Measurements from ENCODE around the gene MCRS1. TPM values are rescaled to one million over a fixed set of nuclear protein-coding genes. Genes with fewer than 3 reads are reported as not detected.
A peak's percentile ranks its signal among the peaks of the same experiment; 100 is the strongest.
"Not testable (repeated sequence)": the region's sequence is repeated elsewhere in the genome, so short reads cannot be mapped to it uniquely, and the experiment has no call there.

MCRS1 gene
- total RNA-seq, 1 experiment from 2014 or later: 71.7 TPM

GRCh38 chr12:49541140-49541861 lies 26.6 kb downstream of the MCRS1 start:
- no peak for DNase-seq (ENCODE audit: low spot score)

GRCh38 chr12:49540229-49541139 lies 27.5 kb downstream of the MCRS1 start:
- no peak for DNase-seq (ENCODE audit: low spot score)

- DNase-seq (ENCODE audit: low spot score): no peak
Measured at GRCh38 chr12:49539406-49540228, 28.3 kb downstream of the MCRS1 start.

- peak; percentile 72 for DNase-seq (ENCODE audit: low spot score)
Measured at GRCh38 chr12:49538510-49539403, 29.2 kb downstream of the MCRS1 start, which contains the start of gene KCNH3. TSS of gene KCNH3 (plus strand) at chr12:49539030. CDS start at chr12:49539417, 387 bp downstream.

GRCh38 chr12:49537752-49538509 lies 30.0 kb downstream of the MCRS1 start:
- DNase-seq (ENCODE audit: low spot score): no peak

GRCh38 chr12:49537231-49537751 lies 30.7 kb downstream of the MCRS1 start:
- DNase-seq (ENCODE audit: low spot score): no peak

GRCh38 chr12:49536526-49537071 lies 31.3 kb downstream of the MCRS1 start:
- no peak for DNase-seq (ENCODE audit: low spot score)

- no peak for DNase-seq (ENCODE audit: low spot score)
Measured at GRCh38 chr12:49535921-49536525, 31.9 kb downstream of the MCRS1 start.

GRCh38 chr12:49534731-49535278 lies 33.1 kb downstream of the MCRS1 start:
- no peak for DNase-seq (ENCODE audit: low spot score)

GRCh38 chr12:49534122-49534521 lies 33.8 kb downstream of the MCRS1 start:
- not testable (repeated sequence) for DNase-seq (ENCODE audit: low spot score)

GRCh38 chr12:49533331-49533730 lies 34.6 kb downstream of the MCRS1 start:
- DNase-seq (ENCODE audit: low spot score): no peak

- DNase-seq (ENCODE audit: low spot score): no peak
Measured at GRCh38 chr12:49531745-49532144, 36.2 kb downstream of the MCRS1 start.

GRCh38 chr12:49529414-49529813 lies 38.5 kb downstream of the MCRS1 start:
- DNase-seq (ENCODE audit: low spot score): no peak

- DNase-seq (ENCODE audit: low spot score): no peak
Measured at GRCh38 chr12:49527361-49528130, 40.4 kb downstream of the MCRS1 start.

- DNase-seq (ENCODE audit: low spot score): no peak
Measured at GRCh38 chr12:49525942-49526341, 42.0 kb downstream of the MCRS1 start.

GRCh38 chr12:49524660-49525324 lies 43.1 kb downstream of the MCRS1 start:
- no peak for DNase-seq (ENCODE audit: low spot score)

- no peak for DNase-seq (ENCODE audit: low spot score)
Measured at GRCh38 chr12:49521389-49521788, 46.6 kb downstream of the MCRS1 start.

GRCh38 chr12:49519574-49519936 lies 48.4 kb downstream of the MCRS1 start:
- DNase-seq (ENCODE audit: low spot score): no peak
